Measurements from ENCODE around the gene TOMM6.

The TOMM6 gene

DNA sequence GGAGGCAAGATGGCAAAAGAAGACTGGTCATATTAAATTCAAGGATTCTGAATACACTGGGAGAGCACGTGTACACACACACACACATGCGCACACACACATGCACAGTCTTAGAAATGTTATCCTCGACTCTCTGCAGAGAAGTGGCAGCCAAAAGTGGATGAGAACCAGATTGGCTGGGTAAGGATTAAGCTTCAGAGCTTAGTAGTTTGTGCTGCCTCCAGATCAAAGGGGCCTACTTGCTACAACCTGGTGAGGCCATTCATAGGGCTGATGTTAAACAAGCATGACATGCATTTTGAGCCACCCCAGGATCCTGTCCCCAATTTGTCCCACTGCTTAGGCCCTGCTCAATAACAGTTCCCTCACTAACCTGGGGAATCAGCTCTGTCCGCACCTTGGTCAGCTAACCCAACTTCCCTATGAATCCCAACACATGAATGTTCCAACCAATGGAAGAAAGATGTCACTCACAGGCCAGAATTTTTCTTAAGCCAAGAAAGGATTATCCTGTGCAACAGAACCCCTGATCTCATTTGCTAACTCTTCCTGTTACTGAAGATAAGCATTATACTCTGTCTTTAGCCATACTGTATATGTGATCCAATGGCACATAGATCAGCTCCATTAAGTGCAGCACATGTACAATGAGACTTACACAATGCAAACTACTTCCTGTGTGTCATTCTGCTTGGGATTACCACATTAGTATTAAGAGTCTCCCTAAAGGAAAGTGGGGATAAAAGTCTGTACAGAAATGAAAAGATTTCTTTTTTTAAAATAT lies 31.0 kb downstream of the TOMM6 start:
- no peak overlapping the region for H3K27ac ChIP-seq (ENCODE audit: low read length)
- no peaks in the 10 kb centered on the region for H3K36me3 ChIP-seq (ENCODE audit: control insufficient read depth, low read depth, low read length)
- no peak overlapping the region for H3K4me3 ChIP-seq (ENCODE audit: low read length)
- H3K9ac ChIP-seq (ENCODE audit: low read length) = no peak overlapping the region
- no peaks in the 10 kb centered on the region for H3K27me3 ChIP-seq (ENCODE audit: control insufficient read depth, insufficient read depth, low read length)
- no peaks in the 10 kb centered on the region for H3K9me3 ChIP-seq (ENCODE audit: control insufficient read depth, low read depth, low read length)
- H3K4me1 ChIP-seq (ENCODE audit: control insufficient read depth, low read depth, low read length) = no peaks in the 10 kb centered on the region

DNA sequence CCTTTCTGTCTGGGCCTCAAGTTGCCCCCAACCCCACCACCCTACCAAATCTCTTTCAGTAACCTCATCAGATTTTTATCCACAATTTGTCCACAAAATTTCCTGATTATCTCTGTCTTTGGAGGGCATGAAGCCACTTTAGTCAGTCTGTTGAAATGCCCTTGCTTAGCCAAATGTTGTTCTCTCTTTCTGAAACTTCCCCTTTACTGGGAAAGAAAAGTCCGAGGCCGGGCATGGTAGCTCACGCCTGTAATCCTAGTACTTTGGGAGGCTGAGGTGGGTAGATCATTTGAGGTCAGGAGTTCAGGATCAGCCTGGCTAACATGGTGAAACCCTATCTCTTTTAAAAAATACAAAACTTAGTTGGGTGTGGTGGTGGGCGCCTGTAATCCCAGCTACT lies 33.8 kb downstream of the TOMM6 start:
- no peaks in the 10 kb centered on the region for H3K4me1 ChIP-seq (ENCODE audit: control insufficient read depth, low read depth, low read length)
- no peaks in the 10 kb centered on the region for H3K36me3 ChIP-seq (ENCODE audit: control insufficient read depth, low read depth, low read length)
- no peak overlapping the region for H3K4me3 ChIP-seq (ENCODE audit: low read length)
- no peak overlapping the region for H3K27ac ChIP-seq (ENCODE audit: low read length)
- no peak overlapping the region for H3K9ac ChIP-seq (ENCODE audit: low read length)
- no peaks in the 10 kb centered on the region for H3K9me3 ChIP-seq (ENCODE audit: control insufficient read depth, low read depth, low read length)
- no peaks in the 10 kb centered on the region for H3K27me3 ChIP-seq (ENCODE audit: control insufficient read depth, insufficient read depth, low read length)

DNA sequence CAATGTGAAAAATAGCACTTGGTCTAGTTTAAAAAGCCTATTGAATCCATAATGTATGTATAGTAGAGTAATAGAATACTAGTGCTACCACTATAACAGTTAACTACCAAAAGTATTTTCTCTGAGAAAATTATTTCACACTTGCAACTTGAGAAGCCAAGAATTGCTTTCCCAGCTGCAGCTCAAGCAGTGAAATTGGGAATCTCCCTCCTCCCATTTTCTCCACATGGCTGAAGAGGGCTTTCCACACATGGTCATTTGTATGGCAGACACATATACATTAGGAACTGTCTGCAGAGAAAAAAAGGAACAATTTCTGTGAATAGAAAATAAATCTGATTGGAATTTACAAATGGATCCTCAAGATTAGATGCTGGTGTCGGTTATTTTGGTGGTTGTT lies 34.5 kb downstream of the TOMM6 start:
- H3K36me3 ChIP-seq (ENCODE audit: control insufficient read depth, low read depth, low read length) = no peaks in the 10 kb centered on the region
- H3K27me3 ChIP-seq (ENCODE audit: control insufficient read depth, insufficient read depth, low read length) = no peaks in the 10 kb centered on the region
- H3K9me3 ChIP-seq (ENCODE audit: control insufficient read depth, low read depth, low read length) = no peaks in the 10 kb centered on the region
- no peaks in the 10 kb centered on the region for H3K4me1 ChIP-seq (ENCODE audit: control insufficient read depth, low read depth, low read length)
- no peak overlapping the region for H3K9ac ChIP-seq (ENCODE audit: low read length)
- H3K27ac ChIP-seq (ENCODE audit: low read length) = no peak overlapping the region
- no peak overlapping the region for H3K4me3 ChIP-seq (ENCODE audit: low read length)

DNA sequence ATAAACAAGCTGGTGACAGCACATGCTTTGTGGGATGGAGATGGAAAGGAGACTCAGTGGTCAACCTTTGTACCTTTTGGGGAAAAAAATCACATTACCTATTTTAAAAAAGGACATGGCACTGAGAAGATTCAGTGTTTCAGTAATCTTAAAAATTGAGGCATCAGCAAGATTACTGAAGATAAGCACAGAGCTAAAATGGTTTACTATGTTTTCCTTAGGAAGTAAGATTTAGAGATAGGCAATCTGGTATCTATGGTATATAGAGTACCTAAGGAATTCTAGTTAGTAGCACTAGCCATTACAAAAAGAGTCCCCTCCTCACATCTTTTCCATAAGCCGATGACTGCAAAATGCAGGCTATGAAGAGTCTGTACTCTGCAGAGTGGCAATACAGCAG lies 35.7 kb downstream of the TOMM6 start:
- no peak overlapping the region for H3K9ac ChIP-seq (ENCODE audit: low read length)
- H3K27ac ChIP-seq (ENCODE audit: low read length) = no peak overlapping the region
- H3K4me1 ChIP-seq (ENCODE audit: control insufficient read depth, low read depth, low read length) = no peaks in the 10 kb centered on the region

DNA sequence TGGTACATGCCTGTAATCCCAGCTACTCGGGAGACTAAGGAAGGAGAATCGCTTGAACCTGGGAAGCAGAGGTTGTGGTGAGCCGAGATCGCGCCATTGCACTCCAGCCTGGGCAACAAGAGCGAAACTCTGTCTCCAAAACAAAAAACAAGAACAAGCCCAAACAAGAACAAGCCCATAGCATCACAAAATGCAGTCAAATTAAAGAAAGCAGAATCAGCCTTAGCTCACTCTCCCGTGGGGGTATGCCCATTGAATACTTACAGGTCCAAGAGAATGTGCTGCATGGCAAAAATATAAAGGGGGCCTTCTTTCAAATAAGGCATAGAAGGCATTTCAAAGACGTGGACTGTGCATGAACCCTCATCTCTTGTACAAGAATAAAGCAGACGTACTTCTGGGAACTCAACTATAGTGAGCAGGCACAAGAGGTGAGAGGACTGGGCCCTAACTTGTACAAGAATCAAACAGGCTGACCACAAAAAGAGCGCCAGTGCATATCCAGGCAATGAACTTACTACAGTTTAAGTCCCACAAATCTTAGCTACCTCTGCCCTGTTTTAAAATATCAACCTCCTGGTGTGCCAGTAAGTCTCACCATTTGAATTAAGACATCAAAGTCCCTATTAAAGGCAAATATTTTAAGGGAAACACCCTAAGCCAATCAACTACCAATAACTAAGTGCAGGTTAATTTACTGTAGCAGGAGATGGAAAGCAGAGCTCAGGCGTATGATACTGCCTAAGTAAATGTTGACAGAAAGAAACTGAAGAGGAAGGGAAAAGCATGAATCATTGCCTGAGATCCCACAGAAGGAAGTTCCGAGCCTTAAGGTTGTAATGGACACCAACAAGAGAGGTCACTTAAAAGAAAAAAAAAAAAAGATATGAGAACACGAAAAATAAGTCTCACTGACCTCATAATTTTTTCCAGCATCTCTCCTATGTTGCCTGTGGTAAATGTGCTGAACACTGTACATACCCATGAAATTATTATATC lies 37.4 kb downstream of the TOMM6 start:
- Histone ChIP-seq H3K9ac (ENCODE audit: low read length) (no peak overlapping the region), H3K36me3 (ENCODE audit: control insufficient read depth, low read depth, low read length) (no peaks in the 10 kb centered on the region), H3K4me1 (ENCODE audit: control insufficient read depth, low read depth, low read length) (no peaks in the 10 kb centered on the region), H3K4me3 (ENCODE audit: low read length) (no peak overlapping the region), H3K9me3 (ENCODE audit: control insufficient read depth, low read depth, low read length) (no peaks in the 10 kb centered on the region), H3K27ac (ENCODE audit: low read length) (no peak overlapping the region), H3K27me3 (ENCODE audit: control insufficient read depth, insufficient read depth, low read length) (no peaks in the 10 kb centered on the region)

More for the DNA sequence above, 35.7 kb downstream of the TOMM6 start:
- H3K27me3 ChIP-seq (ENCODE audit: control insufficient read depth, insufficient read depth, low read length) = no peaks in the 10 kb centered on the region
- no peaks in the 10 kb centered on the region for H3K9me3 ChIP-seq (ENCODE audit: control insufficient read depth, low read depth, low read length)
- no peak overlapping the region for H3K4me3 ChIP-seq (ENCODE audit: low read length)
- no peaks in the 10 kb centered on the region for H3K36me3 ChIP-seq (ENCODE audit: control insufficient read depth, low read depth, low read length)

DNA sequence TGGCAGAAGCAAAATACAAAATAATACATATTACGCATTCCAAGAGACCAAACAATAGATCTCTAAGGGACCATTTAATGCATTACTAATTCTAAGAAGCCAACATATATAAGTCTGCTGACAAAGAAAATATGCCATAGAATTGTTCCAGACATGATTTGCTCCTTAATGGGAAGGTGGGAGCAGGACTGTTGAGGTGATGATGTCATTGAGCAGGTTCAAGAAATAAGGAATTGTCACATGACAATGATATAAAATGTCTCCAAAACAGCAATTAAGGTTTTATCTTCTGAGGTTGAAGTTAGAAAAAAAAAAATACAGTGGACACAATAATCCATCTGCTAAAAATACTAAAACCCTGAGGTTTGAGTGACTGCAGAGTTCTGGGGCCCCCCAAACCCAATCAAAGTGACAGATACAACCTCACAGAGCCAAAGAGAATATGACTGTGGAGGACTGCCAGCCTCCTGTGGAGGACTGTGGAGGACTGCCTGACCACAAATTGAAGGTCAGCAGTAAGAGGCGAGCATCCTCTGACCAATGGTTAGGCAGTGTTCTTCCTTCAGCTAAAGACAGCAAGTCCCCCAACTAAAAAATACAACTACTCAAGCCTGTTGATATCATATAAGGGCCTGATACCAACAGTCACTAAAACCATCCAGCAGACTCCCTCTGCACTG lies 39.0 kb downstream of the TOMM6 start:
- no peak overlapping the region for H3K27ac ChIP-seq (ENCODE audit: low read length)
- H3K4me3 ChIP-seq (ENCODE audit: low read length) = no peak overlapping the region
- no peak overlapping the region for H3K9ac ChIP-seq (ENCODE audit: low read length)
- H3K9me3 ChIP-seq (ENCODE audit: control insufficient read depth, low read depth, low read length) = no peaks in the 10 kb centered on the region
- H3K36me3 ChIP-seq (ENCODE audit: control insufficient read depth, low read depth, low read length) = no peaks in the 10 kb centered on the region
- no peaks in the 10 kb centered on the region for H3K27me3 ChIP-seq (ENCODE audit: control insufficient read depth, insufficient read depth, low read length)
- no peaks in the 10 kb centered on the region for H3K4me1 ChIP-seq (ENCODE audit: control insufficient read depth, low read depth, low read length)

DNA sequence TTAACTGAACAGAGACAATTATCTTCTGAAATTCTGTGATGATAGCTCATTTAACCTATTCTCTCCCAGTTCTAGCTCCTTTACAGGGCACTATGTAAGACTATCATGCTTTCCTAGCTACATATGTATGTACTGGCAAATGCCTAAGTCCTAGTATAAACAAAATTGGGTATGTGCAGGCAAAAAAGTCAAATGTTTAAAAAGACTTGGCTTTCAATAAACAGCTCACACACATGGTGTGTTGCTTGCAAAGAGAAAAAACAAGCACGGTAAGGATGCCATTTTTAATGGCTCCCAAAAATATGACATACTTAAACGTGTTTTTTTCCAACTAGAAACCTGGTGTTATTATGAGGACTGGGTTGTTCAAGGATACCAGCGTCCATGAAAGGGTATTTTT lies 44.8 kb downstream of the TOMM6 start:
- H3K36me3 ChIP-seq (ENCODE audit: control insufficient read depth, low read depth, low read length) = no peaks in the 10 kb centered on the region
- H3K27ac ChIP-seq (ENCODE audit: low read length) = no peak overlapping the region

DNA sequence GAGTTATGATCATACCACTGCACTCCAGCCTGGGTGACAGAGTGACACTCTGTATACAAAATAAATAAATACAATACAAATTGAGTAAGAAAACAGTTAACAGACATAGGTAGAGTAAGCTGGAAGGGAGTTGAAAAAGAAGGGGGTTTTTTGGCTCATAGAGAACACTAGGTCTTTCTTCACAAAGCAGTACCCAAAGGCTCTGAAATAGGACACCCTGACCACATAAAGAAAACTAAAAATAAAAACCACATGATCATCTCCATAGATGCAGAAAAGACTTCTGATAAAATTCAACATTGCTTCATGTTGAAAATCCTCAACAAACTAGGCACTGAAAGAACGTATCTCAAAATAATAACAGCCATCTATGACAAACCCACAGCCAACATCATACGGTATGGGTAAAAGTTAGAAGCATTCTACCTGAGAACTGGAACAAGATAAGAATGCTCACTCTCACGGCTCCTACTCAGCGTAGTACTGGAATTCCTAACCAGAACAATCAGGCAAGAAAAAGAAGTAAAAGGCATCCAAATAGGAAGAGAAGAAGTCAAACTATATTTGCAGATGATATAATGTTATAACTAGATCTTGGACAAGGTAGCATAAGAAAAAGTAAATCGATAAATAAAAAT lies 48.6 kb downstream of the TOMM6 start:
- Histone ChIP-seq H3K27ac (ENCODE audit: low read length) (no peak overlapping the region), H3K9me3 (ENCODE audit: control insufficient read depth, low read depth, low read length) (no peaks in the 10 kb centered on the region), H3K9ac (ENCODE audit: low read length) (no peak overlapping the region), H3K36me3 (ENCODE audit: control insufficient read depth, low read depth, low read length) (no peaks in the 10 kb centered on the region), H3K4me1 (ENCODE audit: control insufficient read depth, low read depth, low read length) (no peaks in the 10 kb centered on the region), H3K4me3 (ENCODE audit: low read length) (no peak overlapping the region), H3K27me3 (ENCODE audit: control insufficient read depth, insufficient read depth, low read length) (no peaks in the 10 kb centered on the region)

More for the DNA sequence above, 44.8 kb downstream of the TOMM6 start:
- Histone ChIP-seq H3K27me3 (ENCODE audit: control insufficient read depth, insufficient read depth, low read length) (no peaks in the 10 kb centered on the region), H3K9ac (ENCODE audit: low read length) (no peak overlapping the region), H3K9me3 (ENCODE audit: control insufficient read depth, low read depth, low read length) (no peaks in the 10 kb centered on the region), H3K4me1 (ENCODE audit: control insufficient read depth, low read depth, low read length) (no peaks in the 10 kb centered on the region), H3K4me3 (ENCODE audit: low read length) (no peak overlapping the region)

DNA sequence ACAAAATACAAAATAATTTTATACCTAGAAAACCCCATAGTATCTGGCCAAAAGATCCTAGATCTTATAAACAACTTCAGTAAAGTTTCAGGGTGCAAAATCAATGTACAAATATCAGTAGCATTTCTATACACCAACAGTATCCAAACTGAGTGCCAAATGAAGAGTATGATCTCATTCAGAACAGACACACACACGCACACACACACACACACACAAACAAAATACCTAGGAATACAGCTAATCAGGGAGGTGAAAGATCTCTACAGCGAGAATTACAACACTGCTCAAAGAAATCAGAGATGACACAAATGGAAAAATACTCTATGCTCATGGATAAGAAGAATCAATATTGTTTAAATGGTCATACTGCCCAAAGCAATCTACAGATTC lies 49.2 kb downstream of the TOMM6 start:
- no peak overlapping the region for H3K27ac ChIP-seq (ENCODE audit: low read length)
- no peak overlapping the region for H3K9ac ChIP-seq (ENCODE audit: low read length)
- no peaks in the 10 kb centered on the region for H3K4me1 ChIP-seq (ENCODE audit: control insufficient read depth, low read depth, low read length)
- H3K36me3 ChIP-seq (ENCODE audit: control insufficient read depth, low read depth, low read length) = no peaks in the 10 kb centered on the region
- H3K4me3 ChIP-seq (ENCODE audit: low read length) = no peak overlapping the region
- no peaks in the 10 kb centered on the region for H3K9me3 ChIP-seq (ENCODE audit: control insufficient read depth, low read depth, low read length)
- no peaks in the 10 kb centered on the region for H3K27me3 ChIP-seq (ENCODE audit: control insufficient read depth, insufficient read depth, low read length)
